CD4-positive, alpha-beta memory T cell (primary cell): Measurements from ENCODE around the gene BCL7C. TPM values are rescaled to one million over a fixed set of nuclear protein-coding genes. Genes with fewer than 3 reads are reported as not detected.

ENCODE experiments used
- CTCF ChIA-PET: fragments of 350-600 bp; sonication (Branson Sonifier 250); formaldehyde crosslinking; loops from one replicate; lab custom pipeline; 2021; ENCODE audit warnings: inconsistent platforms; ENCODE audit not compliant: partially characterized antibody; lab: Charles Lee
- POLR2A ChIA-PET: fragments of 350-600 bp; sonication (Branson Sonifier 250); formaldehyde crosslinking; loops from one replicate; lab custom pipeline; 2021; ENCODE audit not compliant: partially characterized antibody; lab: Charles Lee
- DNase-seq, 5 donors: peaks; one replicate each; pipeline versions ENCODE4 v3.0.0 to v3.0.0-alpha.2; 2020 to 2022; ENCODE audit warnings: mixed read lengths in 1 of 5
- H3K27ac ChIP-seq: one replicate; pipeline ENCODE4 v1.7.0; 2013; ENCODE audit warnings: low read depth, low read length
- H3K27me3 ChIP-seq: 2 replicates; pipeline ENCODE4 v1.7.0; 2013; ENCODE audit warnings: mild to moderate bottlenecking, low read length, moderate library complexity; ENCODE audit not compliant: insufficient read depth
- H3K36me3 ChIP-seq: 2 replicates; pipeline ENCODE4 v1.7.0; 2013; ENCODE audit warnings: mild to moderate bottlenecking, low read length, moderate library complexity; ENCODE audit not compliant: insufficient read depth
- H3K4me1 ChIP-seq: 2 replicates; pipeline ENCODE4 v1.7.0; 2013; ENCODE audit warnings: mild to moderate bottlenecking, low read length, moderate library complexity; ENCODE audit not compliant: insufficient read depth
- H3K4me3 ChIP-seq, 2 donors: one replicate each; pipeline ENCODE4 v1.7.0; 2013; ENCODE audit warnings: low read length in 2 of 2, mild to moderate bottlenecking in 1 of 2
- H3K9me3 ChIP-seq, 2 donors: one replicate each; pipeline ENCODE4 v1.7.0; 2013; ENCODE audit warnings: low read length in 2 of 2, control low read depth in 1 of 2; ENCODE audit not compliant: control insufficient read depth in 1 of 2
- H3K27ac Mint-ChIP-seq, 7 donors: one replicate each; pipeline ENCODE4 v1.8.0; 2020 to 2021; ENCODE audit warnings: mixed read lengths in 7 of 7, mild to moderate bottlenecking in 6 of 7, inconsistent platforms in 3 of 7, moderate library complexity in 3 of 7
- H3K27me3 Mint-ChIP-seq, 2 donors: one replicate each; pipeline ENCODE4 v1.8.0; 2020 to 2021; ENCODE audit warnings: mixed read lengths in 2 of 2
- H3K36me3 Mint-ChIP-seq, 2 donors: one replicate each; pipeline ENCODE4 v1.8.0; 2020 to 2021; ENCODE audit warnings: mixed read lengths in 2 of 2, inconsistent platforms in 1 of 2, mild to moderate bottlenecking in 1 of 2
- H3K4me1 Mint-ChIP-seq, 4 donors: one replicate each; pipeline ENCODE4 v1.8.0; 2020 to 2021; ENCODE audit warnings: mixed read lengths in 4 of 4, mild to moderate bottlenecking in 1 of 4
- H3K4me3 Mint-ChIP-seq, 8 donors: one replicate each; pipeline ENCODE4 v1.8.0; 2020 to 2021; ENCODE audit warnings: mixed read lengths in 8 of 8, mild to moderate bottlenecking in 7 of 8, moderate library complexity in 6 of 8, inconsistent platforms in 3 of 8
- H3K9me3 Mint-ChIP-seq, 8 donors: one replicate each; pipeline ENCODE4 v1.8.0; 2020 to 2021; ENCODE audit warnings: mixed read lengths in 8 of 8, mild to moderate bottlenecking in 5 of 8, inconsistent platforms in 3 of 8, moderate library complexity in 1 of 8
- intact Hi-C: fragments of 100-400 bp; cut with micrococcal nuclease; formaldehyde crosslinking; loops from one replicate; pipeline ENCODE4 v1.15.1; 2023
- polyA plus RNA-seq, 2 donors: library from polyadenylated mRNA; unstranded; fragments of 300-500 nt; fragmentation: Illumina TruSeq; gene quantifications; one replicate each; pipeline ENCODE4 v1.2.3, GENCODE V29; 2021
- total RNA-seq, 2 experiments: library from RNA; stranded (reverse); gene quantifications; one replicate each; pipeline ENCODE4 v1.2.3, GENCODE V29; 2021

BCL7C gene
- total and polyA plus RNA-seq, 4 experiments from 2014 or later: 25.5 to 53.1 (median 36.3) TPM

- POLR2A ChIA-PET: no interaction called here
- Histone ChIP-seq H3K9me3 (no peaks in the 10 kb centered on the region), H3K27ac (no peak overlapping the region), H3K27me3 (no peaks in the 10 kb centered on the region), H3K4me1 (no peaks in the 10 kb centered on the region), H3K36me3 (no peaks in the 10 kb centered on the region), H3K4me3 (no peak overlapping the region)
- H3K27ac Mint-ChIP-seq: no peak overlapping the region
- CTCF ChIA-PET: interaction anchor here (1.5 to 2.5 kb wide), 2 partner anchors 12 to 70 kb away, joined by 4 to 12 read pairs; no protein-coding TSS in a partner anchor
- H3K4me3 Mint-ChIP-seq: no peak overlapping the region
- no peak for DNase-seq
- no peaks in the 10 kb centered on the region for H3K27me3 Mint-ChIP-seq
- H3K9me3 Mint-ChIP-seq: no peaks in the 10 kb centered on the region
- H3K4me1 Mint-ChIP-seq: no peaks in the 10 kb centered on the region
- H3K36me3 Mint-ChIP-seq: no peaks in the 10 kb centered on the region
- intact Hi-C loops: no loop called here
Measured at GRCh38 chr16:30914830-30915229, 21.0 kb upstream of the BCL7C start.

- intact Hi-C loops: no loop called here
- H3K4me1 Mint-ChIP-seq: peaks cover 2 to 4% (median 2%) of the 10 kb centered on the region in 4 donors
- Histone ChIP-seq H3K36me3 (no peaks in the 10 kb centered on the region), H3K4me3 (no peak overlapping the region), H3K4me1 (peaks cover 4% of the 10 kb centered on the region), H3K9me3 (no peaks in the 10 kb centered on the region), H3K27ac (no peak overlapping the region), H3K27me3 (no peaks in the 10 kb centered on the region)
- no peaks in the 10 kb centered on the region for H3K27me3 Mint-ChIP-seq
- ChIA-PET POLR2A (interaction anchor here (0.9 kb wide), 1 partner anchor 73 kb away, joined by 6 read pairs; no protein-coding TSS in a partner anchor), CTCF (interaction anchor here (0.9 to 1.3 kb wide), 2 partner anchors 10 to 68 kb away, joined by 5 read pairs; no protein-coding TSS in a partner anchor)
- no peaks in the 10 kb centered on the region for H3K9me3 Mint-ChIP-seq
- no peak overlapping the region for H3K27ac Mint-ChIP-seq
- no peak for DNase-seq
- no peak overlapping the region for H3K4me3 Mint-ChIP-seq
- H3K36me3 Mint-ChIP-seq: no peaks in the 10 kb centered on the region
Measured at GRCh38 chr16:30912794-30913412, 19.0 kb upstream of the BCL7C start.

DNA sequence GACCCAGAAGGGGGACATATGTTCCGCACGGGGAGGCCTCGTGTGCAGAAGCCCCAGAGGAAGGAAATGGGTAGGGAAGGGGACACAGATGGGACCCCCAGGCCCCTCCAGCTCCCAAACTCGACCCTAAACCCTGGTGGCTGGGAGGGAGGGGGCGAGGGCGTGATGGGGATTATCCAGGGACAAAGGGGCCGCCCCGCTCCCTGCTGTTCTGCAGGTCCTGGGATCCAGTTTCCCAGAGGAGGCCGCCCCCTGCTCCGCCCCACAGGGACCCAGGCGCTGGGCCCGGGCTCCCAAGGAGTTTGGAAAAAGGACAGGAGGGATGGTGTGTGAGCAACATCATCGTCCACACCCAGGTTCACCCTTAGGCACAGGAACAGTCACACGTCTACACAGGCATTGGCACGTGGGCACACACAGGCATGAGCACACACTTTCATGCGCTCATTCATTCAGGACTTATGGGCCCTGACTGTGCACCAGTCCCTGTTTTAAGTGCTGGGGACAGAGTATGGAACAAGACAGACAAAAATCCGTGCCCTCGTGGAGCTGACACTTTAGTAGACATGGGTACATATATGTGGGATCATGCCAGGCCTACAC, 16.7 kb upstream of the BCL7C start:
- no peaks in the 10 kb centered on the region for H3K9me3 ChIP-seq
- H3K4me1 Mint-ChIP-seq: peaks cover 8 to 18% (median 13%) of the 10 kb centered on the region in 4 donors
- peaks cover 14% of the 10 kb centered on the region for H3K4me1 ChIP-seq
- ChIA-PET POLR2A (no interaction called here), CTCF (interaction anchor here (1.6 kb wide), 1 partner anchor 9 kb away, joined by 5 read pairs; no protein-coding TSS in a partner anchor)
- H3K4me3 ChIP-seq: no peak overlapping the region
- no peak overlapping the region for H3K27ac Mint-ChIP-seq
- H3K36me3 Mint-ChIP-seq: no peaks in the 10 kb centered on the region
- H3K36me3 ChIP-seq: no peaks in the 10 kb centered on the region
- no peak overlapping the region for H3K4me3 Mint-ChIP-seq
- no peaks in the 10 kb centered on the region for H3K27me3 Mint-ChIP-seq
- H3K9me3 Mint-ChIP-seq: no peaks in the 10 kb centered on the region
- no peak for DNase-seq
- H3K27me3 ChIP-seq: no peaks in the 10 kb centered on the region
- intact Hi-C loops: no loop called here
- H3K27ac ChIP-seq: no peak overlapping the region

GRCh38 chr16:30907064-30907463, 13.2 kb upstream of the BCL7C start:
- H3K4me1 Mint-ChIP-seq: peaks cover 21 to 44% (median 29%) of the 10 kb centered on the region in 4 donors
- ChIA-PET POLR2A (interaction anchor here (0.6 kb wide), 1 partner anchor 31 kb away, joined by 3 read pairs; no protein-coding TSS in a partner anchor), CTCF (interaction anchor here (0.6 to 2.2 kb wide), 3 partner anchors 9 to 62 kb away, joined by 3 to 14 read pairs (median 4); no protein-coding TSS in a partner anchor)
- H3K4me1 ChIP-seq: peaks cover 37% of the 10 kb centered on the region
- no peaks in the 10 kb centered on the region for H3K27me3 Mint-ChIP-seq
- H3K27me3 ChIP-seq: no peaks in the 10 kb centered on the region
- no peak overlapping the region for H3K4me3 ChIP-seq
- H3K36me3 Mint-ChIP-seq: peaks cover 0 to 3% of the 10 kb centered on the region in 2 donors
- peak overlapping the region in 1 of 7 donors; percentile 52 for H3K27ac Mint-ChIP-seq
- H3K4me3 Mint-ChIP-seq: no peak overlapping the region
- no peak overlapping the region for H3K27ac ChIP-seq
- intact Hi-C loops: no loop called here
- no peaks in the 10 kb centered on the region for H3K36me3 ChIP-seq
- no peaks in the 10 kb centered on the region for H3K9me3 Mint-ChIP-seq
- no peak for DNase-seq
- no peaks in the 10 kb centered on the region for H3K9me3 ChIP-seq

- Histone ChIP-seq H3K9me3 (no peaks in the 10 kb centered on the region), H3K36me3 (no peaks in the 10 kb centered on the region), H3K4me1 (peaks cover 48% of the 10 kb centered on the region), H3K4me3 (no peak overlapping the region), H3K27me3 (no peaks in the 10 kb centered on the region), H3K27ac (no peak overlapping the region)
- Mint-ChIP-seq H3K9me3 (no peaks in the 10 kb centered on the region), H3K36me3 (peaks cover 0 to 3% of the 10 kb centered on the region in 2 donors), H3K4me3 (peak overlapping the region in 1 of 8 donors; percentile 44), H3K4me1 (peaks cover 28 to 54% (median 38%) of the 10 kb centered on the region in 4 donors), H3K27ac (peak overlapping the region in 6 of 7 donors; percentile 56 to 98 (median 87)), H3K27me3 (no peaks in the 10 kb centered on the region)
- intact Hi-C loops: no loop called here
- POLR2A ChIA-PET: interaction anchor here (1.5 to 10.9 kb wide), 2 partner anchors 28 to 60 kb away, joined by 4 to 177 read pairs; no protein-coding TSS in a partner anchor
- CTCF ChIA-PET: interaction anchor here (1.0 to 1.5 kb wide), 4 partner anchors 14 to 62 kb away, joined by 3 to 7 read pairs (median 5); no protein-coding TSS in a partner anchor
- DNase-seq: no peak
Measured at GRCh38 chr16:30904114-30904780, 10.4 kb upstream of the BCL7C start.

GRCh38 chr16:30903596-30903995, 9.7 kb upstream of the BCL7C start:
- H3K4me3 ChIP-seq: no peak overlapping the region
- no peaks in the 10 kb centered on the region for H3K27me3 Mint-ChIP-seq
- CTCF ChIA-PET: interaction anchor here (1.5 to 8.3 kb wide), 5 partner anchors 16 to 59 kb away, joined by 5 to 124 read pairs (median 28); no protein-coding TSS in a partner anchor
- H3K27ac ChIP-seq: no peak overlapping the region
- POLR2A ChIA-PET: interaction anchor here (1.9 to 10.9 kb wide), 5 partner anchors 11 to 58 kb away, joined by 6 to 177 read pairs (median 19); no protein-coding TSS in a partner anchor
- H3K4me3 Mint-ChIP-seq: peak overlapping the region in 6 of 8 donors; percentile 15 to 99 (median 54)
- H3K9me3 ChIP-seq: no peaks in the 10 kb centered on the region
- H3K9me3 Mint-ChIP-seq: no peaks in the 10 kb centered on the region
- H3K27ac Mint-ChIP-seq: peak overlapping the region; percentile 70 to 98 (median 86)
- no peaks in the 10 kb centered on the region for H3K36me3 ChIP-seq
- peaks cover 48% of the 10 kb centered on the region for H3K4me1 ChIP-seq
- DNase-seq: no peak
- intact Hi-C loops: loop anchor here (2.0 kb wide), 1 partner anchor 29 kb away; no protein-coding TSS in a partner anchor
- peaks cover 25 to 54% (median 37%) of the 10 kb centered on the region in 4 donors for H3K4me1 Mint-ChIP-seq
- H3K27me3 ChIP-seq: no peaks in the 10 kb centered on the region
- H3K36me3 Mint-ChIP-seq: peaks cover 0 to 3% of the 10 kb centered on the region in 2 donors
